Measurements from ENCODE around the gene RPS6KA2.
"Not testable (repeated sequence)": the region's sequence is repeated elsewhere in the genome, so short reads cannot be mapped to it uniquely, and the experiment has no call there.

Gene RPS6KA2

DNA sequence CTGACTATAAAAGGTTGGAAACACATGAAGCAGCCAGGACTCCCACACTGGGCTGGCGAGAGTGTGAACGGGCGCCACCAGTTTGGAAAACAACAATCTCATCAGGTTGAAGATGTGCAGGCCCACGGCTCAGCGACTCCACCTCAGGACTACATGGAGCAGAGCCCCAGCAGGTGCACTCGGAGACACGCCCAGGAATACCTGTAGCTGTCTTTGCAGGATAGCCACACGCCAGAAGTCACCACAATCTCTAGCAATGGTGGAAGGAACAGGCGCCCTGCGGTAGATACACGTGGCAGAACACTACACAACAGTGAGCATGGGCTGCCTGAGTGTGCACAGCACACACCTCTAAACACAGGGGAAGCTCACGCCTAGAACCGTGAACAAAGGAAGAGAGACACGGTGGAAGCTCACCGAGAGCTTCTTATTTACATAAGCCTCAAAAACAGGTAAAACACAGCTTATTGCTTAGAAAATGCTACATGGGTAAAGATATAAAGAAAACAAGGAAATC, 28.7 kb upstream of the RPS6KA2 start:
- DNase-seq = no peak

DNA sequence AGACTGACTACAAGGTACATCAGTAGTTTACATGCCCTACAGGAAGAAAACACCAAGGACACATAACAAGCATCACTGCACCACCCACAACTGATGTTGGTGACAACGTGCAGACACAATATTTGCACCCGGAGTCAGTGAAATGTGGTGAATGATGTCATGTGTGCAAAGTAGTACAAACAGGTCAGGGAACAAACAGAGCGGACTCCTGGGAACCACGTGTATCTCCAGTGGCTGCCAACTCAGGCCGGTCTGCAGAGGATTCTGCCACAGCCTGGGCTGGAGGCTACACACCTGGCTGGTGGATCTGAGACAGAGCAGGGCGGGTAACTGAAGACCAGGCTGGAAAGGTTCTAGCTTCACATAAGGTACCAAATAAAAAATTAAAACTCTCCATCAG, 28.2 kb upstream of the RPS6KA2 start:
- DNase-seq = no peak

DNA sequence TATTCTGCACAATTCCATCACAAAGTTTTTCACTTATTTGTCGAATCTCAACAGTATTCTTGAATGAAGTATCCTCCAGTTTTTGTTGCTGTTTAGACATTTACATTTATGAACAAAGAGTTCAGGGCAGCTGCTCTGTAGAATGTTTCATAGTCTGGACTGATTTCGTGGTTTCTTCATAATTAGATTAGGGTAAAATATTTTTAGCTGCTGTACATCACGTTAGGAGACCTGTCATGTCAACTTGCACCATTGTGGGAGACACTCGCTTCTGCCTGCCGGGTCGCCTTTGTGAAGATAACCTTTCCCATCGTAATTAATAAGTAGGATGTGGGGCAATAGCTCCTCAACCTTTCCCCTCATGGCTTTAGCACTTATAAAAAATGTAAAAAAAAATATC, 27.5 kb upstream of the RPS6KA2 start:
- no peak for DNase-seq

DNA sequence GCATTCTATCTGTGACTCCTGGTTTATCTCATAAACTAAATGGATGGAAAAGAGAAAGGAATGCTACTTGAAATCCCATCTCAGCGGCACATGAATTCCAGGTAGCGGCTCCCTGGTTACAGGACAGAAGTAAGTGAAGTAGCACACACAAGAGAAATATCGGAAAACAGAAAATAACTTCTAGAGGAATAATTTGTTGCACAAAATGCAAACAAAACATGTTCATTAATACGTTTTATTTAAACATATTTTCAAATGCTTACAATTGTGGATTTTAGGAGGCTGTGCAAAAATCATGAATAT, 26.5 kb upstream of the RPS6KA2 start:
- DNase-seq = no peak

DNA sequence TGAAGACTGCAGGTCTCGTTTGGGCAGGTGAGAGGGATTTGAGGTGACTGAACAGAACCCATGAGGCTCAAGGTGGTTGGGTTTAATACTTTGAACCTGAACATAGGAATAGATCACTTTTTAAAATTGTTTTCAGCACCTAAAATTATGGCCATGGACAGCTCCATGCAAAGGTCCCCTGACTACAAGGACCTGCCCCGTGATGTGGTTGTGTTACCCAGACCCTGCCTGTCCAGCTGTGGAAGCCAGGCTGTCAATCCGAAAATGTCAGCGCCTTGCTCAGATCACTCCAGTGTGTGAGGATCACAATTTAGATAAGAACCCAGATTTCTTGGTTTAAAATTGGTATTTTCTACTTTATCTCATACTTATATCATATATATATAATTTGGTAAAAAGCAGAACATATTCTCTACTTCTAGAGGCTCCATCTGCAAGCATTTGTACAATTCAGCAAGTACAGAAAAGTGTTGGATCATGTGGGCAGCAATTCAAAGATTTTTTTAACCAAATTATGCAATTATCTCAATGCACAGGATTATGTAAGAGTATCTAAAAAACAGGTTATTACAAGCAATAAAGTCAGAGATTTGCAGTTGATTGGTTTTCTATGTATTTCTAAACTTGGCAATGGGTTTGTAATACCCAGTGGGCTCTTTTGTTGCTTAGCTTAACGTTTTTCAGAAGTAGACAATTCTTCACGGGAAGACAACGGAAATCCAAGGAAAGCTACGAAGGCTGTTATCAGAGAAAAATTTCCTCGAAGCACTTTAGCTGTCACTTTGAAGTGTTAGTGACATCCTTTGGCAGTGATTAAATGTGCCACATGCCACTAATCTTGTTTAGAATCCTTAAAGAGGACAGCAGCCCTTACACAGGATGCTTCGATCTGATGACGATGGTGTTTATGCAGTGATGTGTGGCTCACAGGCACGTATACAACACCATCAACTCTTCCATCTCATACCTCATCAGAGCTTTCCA, 24.1 kb upstream of the RPS6KA2 start:
- no peak for DNase-seq

DNA sequence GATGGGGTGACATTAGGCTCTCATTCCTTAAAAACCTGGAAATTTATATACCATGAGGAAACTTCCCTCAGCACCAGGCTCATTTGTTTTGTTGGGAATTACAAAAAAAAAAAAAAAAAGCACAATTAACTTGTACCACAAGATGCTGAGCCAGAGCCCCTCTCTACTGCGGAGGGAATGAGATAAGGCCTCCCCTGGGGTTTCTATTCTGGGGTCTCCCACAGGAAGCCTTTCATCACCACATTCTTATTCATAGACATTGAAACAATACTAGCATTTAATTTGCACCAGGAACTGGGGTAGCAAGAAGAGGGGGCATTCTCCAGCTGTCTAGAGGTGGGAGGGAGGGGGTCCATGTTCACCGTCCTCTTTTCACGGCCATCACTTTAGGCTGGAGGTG, 23.0 kb upstream of the RPS6KA2 start:
- no peak for DNase-seq

DNA sequence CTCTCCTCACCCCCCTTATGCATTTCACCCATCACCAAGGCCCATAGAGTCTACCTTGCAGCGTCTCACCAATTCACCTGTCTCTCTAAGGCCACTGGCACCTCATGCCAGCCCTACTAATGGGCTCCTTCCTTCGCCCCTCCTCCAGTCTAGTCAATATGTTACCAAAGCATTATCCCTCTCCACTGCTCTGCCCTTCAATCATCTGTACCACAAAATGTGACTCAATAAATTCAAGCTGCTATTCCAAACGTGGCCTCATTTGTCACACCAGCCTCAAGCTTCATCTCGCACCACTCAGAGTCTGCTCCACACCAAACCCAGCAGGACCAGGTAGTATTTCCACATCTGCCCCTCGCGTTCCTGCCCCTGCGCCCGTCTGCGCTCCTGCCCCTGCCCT, 21.8 kb upstream of the RPS6KA2 start:
- DNase-seq = no peak

DNA sequence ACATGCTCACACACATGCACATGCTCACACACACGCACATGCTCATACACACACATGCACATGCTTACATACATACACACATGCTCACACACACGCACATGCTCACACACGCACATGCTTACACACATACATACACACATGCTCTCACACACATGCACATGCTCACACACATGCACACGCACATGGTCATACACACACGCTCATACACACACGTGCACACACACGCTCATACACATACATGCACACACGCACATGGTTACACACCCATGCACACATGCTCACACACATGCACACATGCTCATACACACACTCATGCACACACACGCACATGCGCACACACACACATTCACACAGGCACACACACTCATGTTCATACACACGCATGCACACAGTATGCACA, 20.8 kb upstream of the RPS6KA2 start:
- no peak for DNase-seq

DNA sequence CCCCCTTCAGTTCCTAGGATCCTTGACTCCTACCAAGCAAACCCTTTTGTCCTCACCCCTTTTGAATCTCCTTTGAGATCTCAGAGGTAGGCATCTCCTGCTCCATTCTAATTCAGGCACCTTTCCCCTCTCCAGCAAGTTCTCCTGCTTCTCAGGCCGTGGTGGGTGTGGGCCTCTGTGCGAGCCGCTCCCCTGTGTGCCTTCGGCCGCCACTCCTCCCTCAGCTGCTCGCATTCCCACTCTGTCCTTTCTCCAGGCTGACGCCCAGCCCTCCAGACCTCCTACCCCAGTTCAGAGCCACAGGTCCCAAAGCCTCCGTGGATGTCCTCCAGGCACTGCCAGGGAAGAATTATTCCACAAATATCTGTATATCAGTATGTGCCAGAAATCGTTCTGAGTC, 19.7 kb upstream of the RPS6KA2 start:
- DNase-seq = no peak

DNA sequence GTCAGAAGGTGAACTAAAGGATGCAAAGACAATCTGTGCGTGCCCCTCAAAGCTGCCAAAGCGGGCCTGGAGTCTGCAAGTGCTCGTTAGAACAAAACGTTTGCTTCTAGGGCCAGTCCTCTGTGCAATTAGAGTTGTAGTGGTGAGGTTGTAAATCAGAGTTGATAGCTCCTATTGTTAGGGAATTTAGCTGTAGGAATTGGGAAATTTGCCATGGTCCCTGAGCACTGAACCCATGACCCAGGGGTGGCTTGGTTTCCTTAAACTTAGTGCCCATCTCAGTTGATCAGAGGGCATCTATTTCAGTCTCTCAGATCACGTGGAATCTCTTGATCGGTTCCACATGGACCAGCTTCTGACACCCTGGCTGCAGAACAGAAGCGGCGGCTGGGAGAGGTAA, 18.8 kb upstream of the RPS6KA2 start:
- no peak for DNase-seq

DNA sequence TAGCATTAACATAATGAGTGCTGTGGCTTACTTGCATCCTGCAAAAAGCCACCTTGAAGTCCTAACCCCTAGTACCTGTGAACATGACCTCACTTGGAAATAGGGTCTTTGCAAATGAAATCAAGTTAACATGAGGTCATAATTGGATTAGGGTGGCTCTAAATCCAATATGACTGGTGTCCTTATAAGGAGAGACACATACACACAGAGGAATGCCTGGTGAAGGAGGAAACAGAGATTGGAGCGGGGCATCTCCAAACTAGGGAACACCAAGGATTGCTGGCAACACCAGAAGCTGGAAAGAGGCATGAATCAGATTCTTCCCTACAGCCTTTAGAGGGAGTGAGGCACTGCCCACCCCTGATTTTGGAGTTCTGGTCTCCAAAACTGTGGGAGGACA, 17.6 kb upstream of the RPS6KA2 start:
- DNase-seq = no peak

DNA sequence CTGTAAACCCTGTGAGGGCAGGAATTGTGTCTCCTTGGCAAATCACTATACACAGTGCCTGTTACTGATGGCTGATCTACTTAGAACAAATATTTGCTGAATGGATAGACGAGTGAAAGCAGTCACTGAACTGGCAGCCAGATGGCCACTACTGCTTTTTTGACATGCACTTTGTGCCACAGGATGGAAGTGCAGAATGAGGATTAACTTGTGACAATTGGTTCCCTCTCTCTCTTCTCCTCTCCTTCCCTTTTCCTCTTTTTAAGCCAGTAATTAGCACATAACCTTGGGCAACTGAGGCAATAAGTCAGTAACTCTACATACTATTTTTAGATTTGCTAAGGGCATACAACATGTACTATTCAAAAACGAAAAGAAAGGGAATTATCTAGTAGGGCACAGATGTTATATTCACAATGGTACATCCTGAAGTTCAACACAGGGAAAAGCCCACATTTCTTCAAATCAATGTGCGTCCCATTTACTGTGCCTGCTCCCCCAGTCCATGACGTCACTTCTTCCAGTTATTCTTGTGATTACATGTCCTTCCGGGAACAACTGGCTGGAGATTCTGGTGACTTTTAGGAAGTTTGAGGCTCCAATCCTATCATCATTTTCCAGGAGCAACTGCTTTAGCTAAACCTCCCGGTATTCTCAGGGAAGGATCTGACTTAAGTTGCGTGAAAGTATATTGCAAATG, 17.0 kb upstream of the RPS6KA2 start:
- no peak for DNase-seq

DNA sequence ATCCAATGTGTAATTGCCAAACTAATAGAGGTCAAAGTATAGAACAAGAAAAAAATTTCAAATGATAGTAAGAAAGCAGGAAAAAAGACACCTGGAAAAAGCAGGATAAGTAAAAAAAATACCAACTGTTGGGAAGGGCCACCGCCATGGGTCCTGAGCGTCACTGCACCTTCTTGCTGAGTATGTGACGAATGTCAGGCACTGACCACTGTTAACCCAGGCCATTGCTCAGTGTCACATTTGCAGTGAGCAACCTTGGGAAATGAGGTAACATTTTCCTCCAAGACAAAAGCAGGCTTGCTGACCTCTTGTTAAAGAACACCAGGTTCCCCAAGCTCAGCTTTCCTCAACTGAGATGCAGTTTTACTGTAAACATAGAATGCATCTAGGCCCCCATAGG, 15.6 kb upstream of the RPS6KA2 start:
- DNase-seq = no peak

DNA sequence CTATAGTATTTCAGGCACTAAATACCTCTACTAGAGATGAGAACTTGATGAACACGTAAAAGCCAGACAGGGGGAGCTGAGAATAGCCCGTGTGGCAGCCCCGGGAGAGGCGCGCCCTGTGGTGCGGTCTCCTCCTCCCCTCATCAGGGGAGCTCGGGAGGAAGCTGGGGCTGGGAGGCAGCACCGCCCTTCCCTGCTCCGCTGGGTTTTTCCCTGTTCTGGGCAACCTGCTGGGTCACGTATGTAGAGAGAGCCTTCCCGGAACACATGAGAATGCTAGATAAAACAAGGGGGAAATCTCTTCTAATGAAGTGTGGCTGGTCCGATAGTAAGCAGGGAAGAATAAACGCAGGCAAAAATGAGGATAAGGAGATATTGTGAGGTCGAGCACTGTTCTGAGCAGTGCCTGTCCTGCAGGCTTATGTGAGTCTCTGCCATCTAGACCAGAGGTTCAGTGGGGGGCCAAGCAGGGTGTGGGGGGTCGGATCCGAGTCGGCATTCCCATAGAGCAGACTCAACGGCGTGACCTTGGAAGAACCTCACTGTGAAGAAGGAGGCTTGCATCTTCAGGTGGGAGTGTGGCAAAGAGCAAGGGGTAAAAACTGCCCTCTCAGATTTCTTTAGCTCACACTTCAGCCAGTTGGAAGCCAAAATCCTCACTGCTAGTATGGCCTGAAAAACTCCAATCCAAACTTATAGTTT, 13.4 kb upstream of the RPS6KA2 start:
- DNase-seq = no peak

DNA sequence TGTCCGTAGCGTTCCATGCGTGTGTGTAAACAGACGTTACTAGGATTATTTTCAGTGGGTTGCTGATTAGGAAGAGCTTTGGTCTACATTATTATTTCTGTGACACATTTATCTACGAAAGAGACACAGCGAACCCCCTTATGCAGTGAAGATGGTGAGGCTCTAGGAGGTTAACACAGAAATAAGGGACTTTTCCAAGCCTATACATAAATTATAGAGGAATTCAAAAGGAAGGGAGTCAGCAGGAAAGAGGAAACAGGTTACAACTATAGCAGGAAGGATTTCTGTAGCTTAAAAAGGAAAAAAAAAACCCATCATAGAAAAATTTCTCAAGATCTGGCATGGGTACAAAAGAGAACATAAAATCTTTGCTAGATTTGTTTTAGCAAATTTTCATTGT, 12.9 kb upstream of the RPS6KA2 start:
- no peak for DNase-seq

DNA sequence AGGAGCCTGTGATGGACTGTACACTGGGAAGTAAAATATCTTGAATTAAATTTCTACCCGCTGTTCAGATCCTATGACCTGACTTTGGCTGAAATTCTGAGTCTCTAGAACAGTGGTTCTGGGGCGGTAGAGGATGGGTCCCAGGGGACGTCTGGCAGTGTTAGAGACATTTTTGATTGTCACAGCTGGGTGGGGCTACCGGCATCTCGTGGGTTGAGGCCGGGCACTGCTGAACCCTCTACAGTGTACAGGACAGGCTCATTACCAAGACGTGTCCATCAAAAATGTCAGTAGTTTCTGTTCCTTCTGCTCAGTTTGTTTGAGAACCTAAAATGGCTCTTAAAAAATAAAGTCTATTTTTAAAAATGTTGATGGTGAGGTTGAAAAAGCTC, 11.5 kb upstream of the RPS6KA2 start:
- no peak for DNase-seq

DNA sequence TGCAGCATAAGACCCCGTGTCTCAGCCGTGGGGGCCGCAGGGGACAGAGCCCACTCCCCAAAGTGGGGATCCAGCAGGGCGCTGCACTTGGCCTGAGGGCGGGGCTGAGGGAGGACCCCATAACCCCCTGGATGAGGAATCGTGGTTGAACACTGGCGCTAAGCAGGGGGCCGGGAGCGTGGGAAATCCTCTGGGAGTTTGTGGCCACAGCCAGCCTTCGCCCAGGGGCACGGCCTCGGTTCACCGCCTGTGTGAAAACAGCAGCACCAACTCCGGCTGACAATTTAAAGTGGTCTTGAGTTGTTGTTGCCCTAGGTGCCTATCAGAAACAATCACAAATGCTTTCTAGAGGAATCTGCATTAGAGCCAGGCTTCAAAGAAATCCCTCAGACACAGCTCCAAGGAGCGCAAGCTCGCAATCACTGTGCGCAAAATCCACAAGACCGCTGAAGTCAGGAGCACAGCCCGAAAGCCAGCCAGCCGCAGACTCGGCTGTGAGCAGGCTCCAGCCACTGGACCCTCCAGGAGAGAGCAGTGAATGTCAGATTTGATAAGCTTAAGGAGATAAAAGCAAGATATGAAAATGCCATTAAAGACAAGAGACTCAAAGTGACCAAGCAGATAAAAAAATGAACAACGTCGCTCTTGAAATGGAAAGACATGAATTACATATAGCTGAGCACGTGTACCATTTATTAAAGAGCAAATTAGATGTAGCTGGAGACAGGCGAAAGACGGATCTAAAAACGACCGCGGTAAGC, 10.9 kb upstream of the RPS6KA2 start:
- no peak for DNase-seq

DNA sequence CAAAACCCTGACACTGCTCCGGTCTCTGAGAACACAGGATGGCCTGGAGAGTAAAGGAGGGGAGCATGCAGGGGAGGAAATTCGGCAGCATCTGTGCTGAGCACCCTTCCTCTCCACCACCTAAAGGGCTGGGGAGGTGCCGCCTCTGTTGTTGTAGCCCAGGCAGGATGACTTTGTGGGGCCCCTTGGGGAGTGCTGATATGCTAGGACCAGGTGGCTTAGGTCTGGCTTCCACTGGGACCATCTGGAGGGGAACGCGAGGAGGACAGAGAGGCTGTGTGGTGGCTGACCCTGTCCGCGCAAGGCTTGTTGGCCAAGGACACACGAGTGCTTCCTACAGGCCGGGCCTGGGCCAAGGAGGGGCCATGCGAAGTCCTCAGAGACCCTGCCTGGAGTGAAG, 9.9 kb upstream of the RPS6KA2 start:
- no peak for DNase-seq

DNA sequence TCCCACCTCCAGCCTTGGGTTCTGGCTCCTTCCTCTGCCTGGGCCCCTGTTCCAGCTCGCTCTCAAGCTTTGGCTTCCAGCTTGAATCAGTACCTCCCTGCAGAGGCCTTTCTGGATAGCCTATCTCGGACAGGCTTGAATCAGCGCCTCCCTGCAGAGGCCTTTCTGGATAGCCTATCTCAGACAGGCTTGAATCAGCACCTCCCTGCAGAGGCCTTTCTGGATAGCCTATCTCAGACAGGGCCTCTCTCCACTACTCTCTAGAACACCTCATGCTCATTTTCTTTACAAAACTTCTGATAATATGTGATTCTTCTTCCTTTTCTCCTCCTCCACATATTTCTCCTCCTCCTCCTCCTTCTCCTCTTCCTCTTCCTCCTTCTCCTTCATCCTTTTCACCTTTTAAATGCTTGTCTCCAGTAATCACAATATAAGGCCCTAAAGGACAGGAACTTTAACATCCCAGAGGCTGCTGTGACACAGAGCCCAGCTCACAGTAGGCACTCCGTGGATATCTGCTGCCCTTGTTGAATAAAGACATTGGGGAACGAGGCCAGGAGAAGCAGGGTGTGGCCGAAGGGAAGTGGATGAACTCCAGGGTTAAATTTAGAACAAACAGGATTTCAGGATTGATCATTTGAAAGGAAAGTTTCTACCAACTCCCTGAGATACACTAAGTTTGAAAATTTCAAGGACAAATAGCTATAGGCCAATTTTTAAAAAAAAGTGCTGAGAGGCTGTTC, 9.3 kb upstream of the RPS6KA2 start:
- no peak for DNase-seq

DNA sequence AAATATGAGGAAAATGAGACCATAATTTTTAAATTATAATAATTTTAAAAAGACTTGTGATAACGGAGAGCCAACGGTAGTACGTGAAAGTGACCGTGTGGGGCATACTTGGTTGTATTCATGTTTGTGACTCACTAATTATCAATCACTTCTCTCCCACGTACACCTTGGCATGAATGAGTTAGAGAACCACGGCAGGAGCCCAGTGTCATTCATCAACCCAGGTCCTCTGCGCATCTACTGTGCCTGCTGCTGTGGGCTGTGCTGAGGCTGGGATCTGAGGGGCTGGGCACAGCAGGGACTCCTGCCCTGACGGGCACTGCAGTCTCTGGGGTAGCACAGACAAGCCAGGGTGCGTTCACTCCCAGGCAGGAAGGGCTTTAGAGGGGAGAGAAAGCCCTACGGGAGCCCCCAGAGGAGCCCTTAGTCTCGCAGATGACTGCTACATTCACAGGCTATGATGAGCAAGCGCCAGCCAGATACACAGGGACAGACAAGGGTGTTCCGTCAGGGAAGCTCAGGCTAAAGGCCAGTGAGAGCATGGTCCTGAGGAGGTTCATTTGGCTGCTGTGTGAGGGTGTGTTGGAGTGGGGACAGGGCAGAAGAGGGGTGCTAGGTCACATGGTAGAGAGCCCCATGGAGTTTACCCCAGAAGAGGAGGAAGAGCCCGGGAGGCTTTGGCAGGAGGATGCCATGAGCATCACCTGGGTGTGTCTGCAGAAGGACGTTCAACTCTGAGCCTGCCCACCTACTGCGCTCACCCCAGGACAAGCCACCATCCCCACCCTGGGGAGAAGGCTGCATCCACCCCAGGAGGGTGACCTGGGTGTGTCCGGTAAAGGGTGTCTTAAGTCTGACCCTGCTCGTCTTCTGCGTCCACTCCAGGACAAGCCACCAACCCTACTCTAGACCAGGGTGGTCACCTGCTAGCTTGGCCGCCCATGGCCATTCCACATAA, 8.2 kb upstream of the RPS6KA2 start:
- no peak for DNase-seq

DNA sequence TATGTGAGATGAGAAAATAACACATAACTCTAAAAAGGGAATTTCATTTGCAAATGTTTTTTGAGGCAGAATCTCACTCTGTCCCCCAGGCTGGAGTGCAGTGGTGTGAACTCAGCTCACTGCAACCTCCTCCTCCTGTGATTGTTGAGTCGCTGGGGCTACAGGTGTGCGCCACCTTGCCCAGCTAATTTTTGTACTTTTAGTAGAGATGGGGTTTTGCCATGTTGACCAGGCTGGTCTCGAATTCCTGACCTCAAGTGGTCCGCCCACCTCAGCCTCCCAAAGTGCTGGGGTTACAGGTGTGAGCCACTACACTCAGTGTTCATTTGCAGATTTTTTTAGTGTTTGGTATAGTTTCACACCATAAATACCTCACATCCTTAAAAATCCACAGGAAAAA, 7.5 kb upstream of the RPS6KA2 start:
- not testable (repeated sequence) for DNase-seq
